NCI-H1105 (cell line): ENCODE measurements around the gene MAML1.

ENCODE experiments used
- DNase-seq: peaks from one replicate; lab custom pipeline; 2025; lab: John Stamatoyannopoulos, UW

Gene MAML1

GRCh38 chr5:179822059-179822432, 89.4 kb downstream of the MAML1 start:
- no peak for DNase-seq

GRCh38 chr5:179822444-179822990, 89.9 kb downstream of the MAML1 start:
- DNase-seq: no peak

GRCh38 chr5:179823937-179824744, 91.5 kb downstream of the MAML1 start:
- no peak for DNase-seq

GRCh38 chr5:179824745-179825112, 92.1 kb downstream of the MAML1 start:
- no peak for DNase-seq

GRCh38 chr5:179825655-179826182, 93.1 kb downstream of the MAML1 start:
- DNase-seq: no peak
